Rectal smooth muscle tissue (tissue), 1 donor: ENCODE measurements around the gene WDR77.

Experiments used
- H3K27ac ChIP-seq: one replicate; pipeline ENCODE4 v1.7.0; 2013; ENCODE audit warnings: low read depth, low read length, inconsistent platforms
- H3K27me3 ChIP-seq: one replicate; pipeline ENCODE4 v1.7.0; 2013; ENCODE audit warnings: low read length; ENCODE audit not compliant: control insufficient read depth, insufficient read depth
- H3K36me3 ChIP-seq: one replicate; pipeline ENCODE4 v1.7.0; 2013; ENCODE audit warnings: low read length; ENCODE audit not compliant: control insufficient read depth, insufficient read depth
- H3K4me1 ChIP-seq: one replicate; pipeline ENCODE4 v1.7.0; 2013; ENCODE audit warnings: low read length; ENCODE audit not compliant: control insufficient read depth, insufficient read depth
- H3K4me3 ChIP-seq: one replicate; pipeline ENCODE4 v1.7.0; 2013; ENCODE audit warnings: low read length
- H3K9ac ChIP-seq: one replicate; pipeline ENCODE4 v1.7.0; 2013; ENCODE audit warnings: low read length

The WDR77 gene

DNA sequence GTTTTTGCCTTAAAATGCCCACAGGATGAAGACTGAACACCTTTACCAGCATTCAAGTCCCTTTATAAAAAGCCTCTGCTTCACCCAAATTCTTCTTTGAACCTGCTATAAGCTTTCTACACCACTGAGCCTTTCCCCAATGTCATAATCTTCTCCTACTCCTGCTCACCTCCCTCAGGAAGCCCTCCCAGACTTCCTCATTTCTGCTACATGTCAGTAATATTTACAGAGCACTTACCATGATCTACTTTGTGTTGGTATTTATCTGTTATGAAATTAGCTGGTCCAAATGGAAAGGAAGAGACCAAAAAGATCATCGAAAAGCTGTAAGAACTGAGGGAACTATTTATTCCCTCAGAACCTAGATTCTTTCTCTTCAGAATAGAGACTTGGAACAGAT is 30.0 kb downstream of the WDR77 start:
- no peaks in the 10 kb centered on the region for H3K36me3 ChIP-seq
- H3K9ac ChIP-seq, result no peak overlapping the region
- H3K4me1 ChIP-seq, result no peaks in the 10 kb centered on the region
- H3K27me3 ChIP-seq, result no peaks in the 10 kb centered on the region
- H3K4me3 ChIP-seq, result no peak overlapping the region
- no peak overlapping the region for H3K27ac ChIP-seq

DNA sequence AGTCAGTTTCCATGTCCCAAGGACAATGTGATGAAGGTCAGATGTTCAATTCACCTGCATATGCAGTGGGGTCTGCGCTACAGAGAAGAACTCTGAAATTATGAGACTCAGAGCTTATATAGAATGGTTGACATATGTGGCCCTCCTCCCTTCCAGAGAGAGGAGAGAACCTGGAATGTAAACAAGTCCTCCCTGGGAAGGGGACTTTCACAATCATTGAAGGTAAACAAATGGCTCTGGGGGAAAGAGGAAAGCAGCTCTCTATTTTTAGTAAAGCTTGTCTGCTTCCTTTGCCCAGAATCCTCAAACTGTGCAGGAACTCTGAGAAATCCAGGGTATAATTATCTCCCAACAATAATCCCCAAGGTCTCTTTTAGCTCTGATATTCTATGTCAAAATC is 31.3 kb downstream of the WDR77 start:
- no peaks in the 10 kb centered on the region for H3K36me3 ChIP-seq
- no peak overlapping the region for H3K4me3 ChIP-seq
- no peak overlapping the region for H3K27ac ChIP-seq
- H3K27me3 ChIP-seq, result no peaks in the 10 kb centered on the region
- H3K4me1 ChIP-seq, result no peaks in the 10 kb centered on the region
- no peak overlapping the region for H3K9ac ChIP-seq

DNA sequence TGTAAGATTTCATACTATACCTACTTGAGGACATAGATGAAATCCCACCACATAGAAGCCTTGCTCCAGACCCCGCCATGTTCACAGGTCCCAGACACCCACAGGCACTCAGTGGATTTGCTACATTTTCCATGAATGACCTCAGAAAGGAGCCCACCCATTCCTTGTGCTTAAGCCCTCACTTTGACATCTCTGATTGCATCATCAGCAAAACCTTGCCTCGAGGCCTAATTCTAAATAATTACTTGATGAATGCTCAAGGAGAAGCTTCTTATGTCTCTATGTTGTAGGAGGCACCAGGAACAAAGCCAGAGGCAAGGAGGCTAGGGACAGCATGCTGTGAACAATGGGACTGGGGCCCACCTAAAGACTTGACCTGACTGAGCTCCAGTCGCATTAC is 33.6 kb downstream of the WDR77 start:
- H3K4me1 ChIP-seq, result no peaks in the 10 kb centered on the region
- no peak overlapping the region for H3K9ac ChIP-seq
- no peak overlapping the region for H3K4me3 ChIP-seq
- H3K36me3 ChIP-seq, result no peaks in the 10 kb centered on the region
- no peak overlapping the region for H3K27ac ChIP-seq
- no peaks in the 10 kb centered on the region for H3K27me3 ChIP-seq

DNA sequence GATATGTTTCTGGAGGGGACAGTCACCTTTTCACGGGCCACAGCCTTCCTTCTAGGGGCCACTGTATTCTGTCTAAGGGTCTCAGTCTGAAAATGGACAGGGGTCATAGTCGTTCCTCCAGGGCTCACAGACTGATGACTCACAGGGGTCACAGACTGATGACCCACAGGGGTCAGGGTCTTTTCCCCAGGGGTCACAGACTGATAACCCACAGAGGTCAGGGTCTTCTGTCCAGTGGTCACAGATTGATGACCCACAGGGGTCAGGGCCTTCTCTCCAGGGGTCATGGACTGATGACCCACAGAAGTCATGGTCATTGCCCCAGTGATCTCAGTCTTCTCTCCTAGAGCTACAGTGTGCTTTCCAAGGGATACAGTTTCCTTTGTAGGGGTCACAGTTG is 34.3 kb downstream of the WDR77 start:
- no peaks in the 10 kb centered on the region for H3K4me1 ChIP-seq
- H3K4me3 ChIP-seq, result no peak overlapping the region
- no peaks in the 10 kb centered on the region for H3K36me3 ChIP-seq
- H3K9ac ChIP-seq, result no peak overlapping the region
- no peaks in the 10 kb centered on the region for H3K27me3 ChIP-seq
- no peak overlapping the region for H3K27ac ChIP-seq

DNA sequence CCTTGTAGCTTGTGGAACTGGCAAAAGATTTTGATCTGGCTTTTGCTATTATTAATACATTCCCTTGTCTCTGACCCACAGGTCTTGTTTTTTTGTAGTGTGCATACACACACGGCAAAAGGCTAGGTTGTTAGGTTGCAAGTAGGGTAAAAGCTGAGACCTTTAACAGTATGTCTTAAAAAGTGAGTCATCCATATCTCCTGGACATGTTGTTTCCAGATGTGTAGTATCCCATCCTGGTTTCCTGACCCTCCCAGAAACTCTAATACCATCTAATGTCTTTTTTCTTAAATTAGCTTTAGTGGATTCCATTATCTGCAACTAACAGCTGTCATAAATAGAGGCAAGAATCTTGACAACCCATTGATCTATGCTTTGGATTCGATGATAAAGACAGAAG is 36.2 kb downstream of the WDR77 start:
- Histone ChIP-seq H3K27me3 (no peaks in the 10 kb centered on the region), H3K36me3 (no peaks in the 10 kb centered on the region), H3K27ac (no peak overlapping the region), H3K9ac (no peak overlapping the region), H3K4me3 (no peak overlapping the region), H3K4me1 (no peaks in the 10 kb centered on the region)

DNA sequence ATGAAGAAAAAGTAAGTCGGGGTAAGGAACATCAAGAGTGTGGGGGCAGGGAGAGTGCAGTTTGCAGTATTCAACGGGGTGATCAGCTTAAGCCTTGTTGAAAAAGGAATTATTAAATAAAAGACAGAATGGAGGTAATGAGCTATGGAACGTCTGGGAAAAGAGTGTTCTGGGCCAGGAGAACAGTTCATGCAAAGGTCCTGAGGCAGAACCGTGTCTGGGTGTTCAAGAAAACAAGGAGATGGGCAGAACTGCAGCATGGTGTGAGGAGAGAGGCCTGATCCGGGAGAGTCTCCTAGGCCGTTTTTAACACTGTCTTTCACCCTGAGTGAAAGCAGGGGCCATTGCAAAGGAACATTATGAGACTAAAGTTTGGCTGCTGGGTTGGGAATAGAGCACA is 41.8 kb downstream of the WDR77 start:
- H3K36me3 ChIP-seq, result no peaks in the 10 kb centered on the region
- H3K4me3 ChIP-seq, result no peak overlapping the region
- no peak overlapping the region for H3K27ac ChIP-seq
- H3K27me3 ChIP-seq, result no peaks in the 10 kb centered on the region
- no peaks in the 10 kb centered on the region for H3K4me1 ChIP-seq
- no peak overlapping the region for H3K9ac ChIP-seq

DNA sequence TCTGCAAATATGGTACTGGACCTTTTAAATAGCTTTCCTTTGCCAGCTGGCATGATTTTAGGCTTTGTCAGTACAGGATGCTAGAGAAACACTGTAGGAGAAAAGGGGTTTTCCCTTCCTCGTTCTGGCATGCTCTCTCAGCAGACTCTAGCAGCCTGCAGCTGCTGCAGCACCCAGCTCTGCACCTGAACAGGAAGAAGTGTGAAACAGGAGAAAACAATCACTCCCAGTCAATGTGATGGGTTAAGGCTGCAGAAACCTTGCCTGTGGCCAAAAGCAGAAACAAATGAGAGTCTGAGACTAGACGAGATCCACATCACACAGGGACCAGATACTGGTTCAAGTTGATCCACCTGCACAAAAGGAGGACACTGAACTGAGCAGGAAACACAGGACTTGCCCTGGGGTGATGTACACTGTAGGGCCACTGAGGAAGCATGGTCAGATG is 42.7 kb downstream of the WDR77 start:
- no peaks in the 10 kb centered on the region for H3K36me3 ChIP-seq
- no peaks in the 10 kb centered on the region for H3K27me3 ChIP-seq
- no peaks in the 10 kb centered on the region for H3K4me1 ChIP-seq
- no peak overlapping the region for H3K4me3 ChIP-seq
- H3K9ac ChIP-seq, result no peak overlapping the region
- no peak overlapping the region for H3K27ac ChIP-seq

DNA sequence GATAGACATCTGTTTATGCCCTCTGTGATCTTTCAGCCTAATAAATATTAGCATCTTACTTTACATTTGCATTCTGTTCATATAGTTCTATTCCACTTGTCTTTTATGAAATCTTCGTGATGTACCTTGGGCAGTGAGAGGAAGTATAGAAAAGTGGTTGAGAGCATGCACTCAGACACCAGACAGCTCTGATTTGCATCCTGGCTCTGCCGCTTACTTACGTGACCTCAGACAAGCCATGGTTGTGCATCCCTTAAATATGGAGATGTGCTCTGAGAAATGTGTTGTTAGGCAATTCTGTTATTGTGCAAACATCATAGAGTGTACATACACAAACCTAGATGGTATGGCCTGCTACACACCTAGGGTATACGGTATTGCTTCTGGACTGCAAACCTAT is 44.5 kb downstream of the WDR77 start:
- H3K27me3 ChIP-seq, result no peaks in the 10 kb centered on the region
- no peak overlapping the region for H3K27ac ChIP-seq
- no peaks in the 10 kb centered on the region for H3K36me3 ChIP-seq
- H3K4me3 ChIP-seq, result no peak overlapping the region
- H3K4me1 ChIP-seq, result no peaks in the 10 kb centered on the region
- no peak overlapping the region for H3K9ac ChIP-seq

DNA sequence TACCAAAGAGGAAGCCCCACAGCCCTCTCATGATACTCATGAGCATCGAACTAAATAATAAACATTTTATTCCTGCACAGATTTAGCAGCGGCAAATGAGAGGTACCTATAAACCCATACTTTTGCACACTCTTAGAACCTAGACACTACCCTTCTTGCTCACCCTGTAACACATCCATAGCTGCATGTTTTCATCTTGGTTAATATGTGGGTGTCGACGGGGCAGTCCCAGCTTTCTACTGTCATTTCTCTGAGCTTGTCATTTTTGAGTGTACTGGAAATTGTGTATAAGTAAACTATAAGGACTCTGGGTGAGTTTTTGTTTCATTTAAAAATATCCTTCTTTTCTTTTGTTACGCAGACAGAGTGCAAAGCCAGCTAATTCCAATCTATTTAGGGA is 47.0 kb downstream of the WDR77 start:
- Histone ChIP-seq H3K27ac (no peak overlapping the region), H3K27me3 (no peaks in the 10 kb centered on the region), H3K36me3 (no peaks in the 10 kb centered on the region), H3K9ac (no peak overlapping the region), H3K4me1 (no peaks in the 10 kb centered on the region), H3K4me3 (no peak overlapping the region)

DNA sequence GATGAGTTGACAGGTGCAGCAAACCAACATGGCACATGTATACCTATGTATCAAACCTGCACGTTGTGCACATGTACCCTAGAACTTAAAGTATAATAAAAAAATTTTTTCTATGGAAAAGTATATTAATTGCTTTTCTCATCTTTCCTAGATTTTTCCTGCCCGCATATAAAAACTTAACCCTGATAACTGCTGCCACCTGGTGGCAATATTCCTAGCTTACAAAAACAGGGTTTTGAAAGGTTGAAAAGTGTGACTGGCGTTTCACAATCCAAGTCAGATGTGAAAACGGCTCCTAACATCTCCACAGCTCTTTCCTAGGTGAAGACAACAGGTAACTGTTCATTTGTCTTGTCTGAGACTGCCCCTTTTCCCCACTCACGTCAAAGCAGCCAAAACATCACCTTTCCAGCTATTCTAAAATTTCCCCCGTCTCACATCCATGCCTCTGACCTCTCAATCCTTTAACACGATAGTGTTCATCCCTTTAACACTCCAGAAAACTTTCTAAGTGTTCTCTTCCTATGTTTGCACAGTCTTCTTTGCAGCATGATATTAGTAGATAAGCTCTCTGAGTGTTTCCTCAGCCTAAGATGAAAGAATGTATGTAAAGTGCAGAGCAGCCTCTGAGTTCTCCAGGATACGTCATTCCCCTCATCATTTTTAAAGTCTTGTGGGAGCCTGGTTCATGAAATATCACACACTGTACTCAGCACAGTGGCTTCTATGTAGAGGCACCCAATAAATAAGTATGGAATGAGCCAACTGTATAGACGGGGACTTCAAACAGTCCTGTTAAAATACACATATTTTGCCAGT is 49.1 kb downstream of the WDR77 start:
- H3K27me3 ChIP-seq, result no peaks in the 10 kb centered on the region
- no peak overlapping the region for H3K9ac ChIP-seq

DNA sequence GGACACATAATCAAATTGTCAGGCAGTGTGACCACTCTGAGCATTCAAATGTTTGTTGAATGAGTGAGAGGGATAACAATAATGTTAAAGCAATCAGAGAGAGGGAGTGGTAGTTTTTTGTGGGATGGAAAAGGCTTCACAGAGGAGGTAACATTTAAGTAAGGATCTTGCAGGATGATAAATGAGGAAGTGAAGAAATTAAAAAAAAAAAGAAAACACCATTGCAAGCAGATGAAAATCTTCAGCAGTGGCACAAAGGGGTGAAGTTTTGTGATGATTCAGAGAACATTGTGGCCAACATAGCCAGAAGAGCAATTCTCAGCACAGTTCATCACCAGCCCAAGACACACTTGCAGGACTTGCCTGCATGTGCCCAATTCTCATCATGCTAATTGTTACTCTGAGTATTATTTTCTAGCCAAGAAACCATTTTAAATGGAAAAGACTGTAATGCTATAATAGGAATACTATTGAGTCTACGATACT is 56.6 kb downstream of the WDR77 start:
- H3K9ac ChIP-seq, result no peak overlapping the region
- no peaks in the 10 kb centered on the region for H3K36me3 ChIP-seq
- H3K27ac ChIP-seq, result no peak overlapping the region
- no peaks in the 10 kb centered on the region for H3K27me3 ChIP-seq
- no peaks in the 10 kb centered on the region for H3K4me1 ChIP-seq
- H3K4me3 ChIP-seq, result no peak overlapping the region

More for the DNA sequence above, 49.1 kb downstream of the WDR77 start:
- H3K4me3 ChIP-seq, result no peak overlapping the region
- no peak overlapping the region for H3K27ac ChIP-seq
- no peaks in the 10 kb centered on the region for H3K4me1 ChIP-seq
- H3K36me3 ChIP-seq, result no peaks in the 10 kb centered on the region

DNA sequence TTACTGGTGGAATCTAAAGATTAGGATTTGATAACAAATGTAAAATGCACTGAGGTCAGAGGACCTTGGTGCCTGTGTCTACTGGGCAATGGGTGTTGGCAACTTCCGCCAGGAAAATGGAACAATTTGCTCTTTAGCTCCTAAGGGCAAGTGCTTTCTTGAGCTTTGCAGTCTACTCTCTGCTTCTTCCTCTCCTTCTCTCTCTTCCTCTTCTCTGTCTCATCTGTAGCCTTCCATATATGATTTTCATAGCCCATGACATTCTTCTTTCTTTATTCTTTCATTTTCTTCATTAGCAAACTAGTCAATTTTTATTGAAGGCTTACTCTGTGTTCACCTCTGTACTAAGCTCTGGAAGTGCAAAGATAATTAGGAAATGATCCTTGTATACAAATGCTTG is 57.0 kb downstream of the WDR77 start:
- Histone ChIP-seq H3K27me3 (no peaks in the 10 kb centered on the region), H3K27ac (no peak overlapping the region)

More for the DNA sequence above, 57.0 kb downstream of the WDR77 start:
- no peaks in the 10 kb centered on the region for H3K36me3 ChIP-seq
- no peaks in the 10 kb centered on the region for H3K4me1 ChIP-seq
- no peak overlapping the region for H3K4me3 ChIP-seq
- H3K9ac ChIP-seq, result no peak overlapping the region
